ENCODE data around the gene CBFA2T3. TPM values are rescaled to one million over a fixed set of nuclear protein-coding genes. Genes with fewer than 3 reads are reported as not detected.

CBFA2T3 gene
- total and polyA plus RNA-seq, 10 donors, result 8.4 to 59.8 (median 26.3) TPM

GRCh38 chr16:88960516-88960915 lies 16.5 kb downstream of the CBFA2T3 start:
- WGBS, 5 donors, result 82 to 98% (median 88%) methylated on average over 3 of the region's 3 CpGs

GRCh38 chr16:88959022-88959421 lies 18.0 kb downstream of the CBFA2T3 start:
- TF ChIP-seq POLR2A (IDR thresholded peaks at IDR 0.05) (no peak), POLR2AphosphoS5 (IDR thresholded peaks at IDR 0.05) (peak in 1 of 3 donors; percentile 24)
- Histone ChIP-seq H3K4me1 (peaks cover 23 to 43% (median 37%) of the 10 kb centered on the region in 6 donors), H3K9me3 (no peaks in the 10 kb centered on the region), H3K27me3 (replicated peaks in 1 of 7) (peaks cover 0 to 6% (median 0%) of the 10 kb centered on the region in 7 donors), H3K27ac (peak overlapping the region in 2 of 8 donors; percentile 51 to 80), H3K36me3 (peaks cover 0 to 27% (median 3%) of the 10 kb centered on the region in 6 donors), H3K4me3 (no peak overlapping the region)
- DNase-seq, result no peak
- intact Hi-C loops (cut with DNase I; ENCODE audit: low total_unique reads), result no loop called here
- WGBS, 5 donors, result 80 to 91% (median 80%) methylated on average over 18 of the region's 18 CpGs

More at GRCh38 chr16:88960516-88960915, 16.5 kb downstream of the CBFA2T3 start:
- H3K27ac ChIP-seq, result no peak overlapping the region
- H3K27me3 ChIP-seq (replicated peaks in 1 of 7), result peaks cover 0 to 6% (median 0%) of the 10 kb centered on the region in 7 donors
- H3K9me3 ChIP-seq, result no peaks in the 10 kb centered on the region
- peaks cover 0 to 28% (median 3%) of the 10 kb centered on the region in 6 donors for H3K36me3 ChIP-seq
- intact Hi-C loops (cut with DNase I; ENCODE audit: low total_unique reads), result no loop called here
- TF ChIP-seq POLR2AphosphoS5 (IDR thresholded peaks at IDR 0.05) (no peak), POLR2A (IDR thresholded peaks at IDR 0.05) (no peak), CTCF (IDR thresholded peaks at IDR 0.05 in 8 of 11, conservative IDR thresholded peaks at IDR 0.05 in 3 of 11) (no peak)
- DNase-seq, result peak; percentile 54
- H3K4me3 ChIP-seq, result no peak overlapping the region
- H3K4me1 ChIP-seq, result peaks cover 26 to 46% (median 39%) of the 10 kb centered on the region in 6 donors

GRCh38 chr16:88957887-88958577 lies 19.0 kb downstream of the CBFA2T3 start:
- H3K4me1 ChIP-seq, result peaks cover 23 to 45% (median 37%) of the 10 kb centered on the region in 6 donors
- no peaks in the 10 kb centered on the region for H3K9me3 ChIP-seq
- peaks cover 0 to 18% (median 0%) of the 10 kb centered on the region in 6 donors for H3K36me3 ChIP-seq
- WGBS, 5 donors, result 26 to 42% (median 26%) methylated on average over 25 of the region's 25 CpGs
- H3K27ac ChIP-seq, result peak overlapping the region in 7 of 8 donors; percentile 43 to 80 (median 64)
- H3K27me3 ChIP-seq (replicated peaks in 1 of 7), result peaks cover 0 to 6% (median 0%) of the 10 kb centered on the region in 7 donors
- TF ChIP-seq POLR2A (IDR thresholded peaks at IDR 0.05) (no peak), POLR2AphosphoS5 (IDR thresholded peaks at IDR 0.05) (peak in 2 of 3 donors; percentile 45 to 56), CTCF (IDR thresholded peaks at IDR 0.05 in 8 of 11, conservative IDR thresholded peaks at IDR 0.05 in 3 of 11) (no peak)
- H3K4me3 ChIP-seq, result peak overlapping the region in 5 of 8 donors; percentile 11 to 41 (median 13)
- DNase-seq, result peak; percentile 90
- intact Hi-C loops (cut with DNase I; ENCODE audit: low total_unique reads), result no loop called here

- H3K27me3 ChIP-seq (replicated peaks in 1 of 7), result peaks cover 0 to 6% (median 0%) of the 10 kb centered on the region in 7 donors
- H3K36me3 ChIP-seq, result peaks cover 0 to 12% (median 0%) of the 10 kb centered on the region in 6 donors
- peaks cover 23 to 46% (median 37%) of the 10 kb centered on the region in 6 donors for H3K4me1 ChIP-seq
- DNase-seq, result peak; percentile 47
- no peaks in the 10 kb centered on the region for H3K9me3 ChIP-seq
- TF ChIP-seq POLR2A (IDR thresholded peaks at IDR 0.05) (no peak), CTCF (IDR thresholded peaks at IDR 0.05 in 8 of 11, conservative IDR thresholded peaks at IDR 0.05 in 3 of 11) (no peak), POLR2AphosphoS5 (IDR thresholded peaks at IDR 0.05) (no peak)
- H3K4me3 ChIP-seq, result peak overlapping the region in 3 of 8 donors; percentile 11 to 41 (median 13)
- intact Hi-C loops (cut with DNase I; ENCODE audit: low total_unique reads), result no loop called here
- WGBS, 5 donors, result 58 to 80% (median 65%) methylated on average over 8 to 9 of the region's 9 CpGs
- peak overlapping the region in 6 of 8 donors; percentile 43 to 80 (median 65) for H3K27ac ChIP-seq
Observed at GRCh38 chr16:88957433-88957767, 19.6 kb downstream of the CBFA2T3 start.

Data from spleen (tissue), 11 donors.